Measurements from ENCODE around the gene SEM1.

Gene SEM1

GRCh38 chr7:96695581-96695980 is 14.1 kb downstream of the SEM1 start:
- in situ Hi-C loops (cut with HindIII; ENCODE audit: low sequenced_read_pairs) = no loop called here
- no peak for DNase-seq (ENCODE audit: low read depth, low spot score)

GRCh38 chr7:96694082-96694481 is 15.6 kb downstream of the SEM1 start:
- no peak for TF ChIP-seq CTCF (IDR thresholded peaks at IDR 0.05; ENCODE audit: low read depth, low read length)
- H3K4me3 ChIP-seq (ENCODE audit: low read depth, low read length) = no peak overlapping the region
- in situ Hi-C loops (cut with HindIII; ENCODE audit: low sequenced_read_pairs) = no loop called here
- no peak for DNase-seq (ENCODE audit: low read depth, low spot score)

More at GRCh38 chr7:96695581-96695980, 14.1 kb downstream of the SEM1 start:
- no peak for TF ChIP-seq CTCF (IDR thresholded peaks at IDR 0.05; ENCODE audit: low read depth, low read length)
- H3K4me3 ChIP-seq (ENCODE audit: low read depth, low read length) = no peak overlapping the region

- H3K4me3 ChIP-seq (ENCODE audit: low read depth, low read length) = no peak overlapping the region
- no peak for DNase-seq (ENCODE audit: low read depth, low spot score)
- TF ChIP-seq CTCF (IDR thresholded peaks at IDR 0.05; ENCODE audit: low read depth, low read length) = no peak
- in situ Hi-C loops (cut with HindIII; ENCODE audit: low sequenced_read_pairs) = no loop called here
Observed at GRCh38 chr7:96691702-96692101, 17.9 kb downstream of the SEM1 start.

- no peak overlapping the region for H3K4me3 ChIP-seq (ENCODE audit: low read depth, low read length)
- DNase-seq (ENCODE audit: low read depth, low spot score) = no peak
- in situ Hi-C loops (cut with HindIII; ENCODE audit: low sequenced_read_pairs) = no loop called here
- TF ChIP-seq CTCF (IDR thresholded peaks at IDR 0.05; ENCODE audit: low read depth, low read length) = no peak
Observed at GRCh38 chr7:96689414-96689813, 20.2 kb downstream of the SEM1 start.

- in situ Hi-C loops (cut with HindIII; ENCODE audit: low sequenced_read_pairs) = no loop called here
- DNase-seq (ENCODE audit: low read depth, low spot score) = peak; percentile 14
- TF ChIP-seq CTCF (IDR thresholded peaks at IDR 0.05; ENCODE audit: low read depth, low read length) = no peak
- no peak overlapping the region for H3K4me3 ChIP-seq (ENCODE audit: low read depth, low read length)
Observed at GRCh38 chr7:96686305-96686704, 23.3 kb downstream of the SEM1 start.

GRCh38 chr7:96685755-96686154 is 23.9 kb downstream of the SEM1 start:
- in situ Hi-C loops (cut with HindIII; ENCODE audit: low sequenced_read_pairs) = no loop called here
- H3K4me3 ChIP-seq (ENCODE audit: low read depth, low read length) = no peak overlapping the region
- DNase-seq (ENCODE audit: low read depth, low spot score) = no peak
- TF ChIP-seq CTCF (IDR thresholded peaks at IDR 0.05; ENCODE audit: low read depth, low read length) = no peak

- no peak overlapping the region for H3K4me3 ChIP-seq (ENCODE audit: low read depth, low read length)
- no peak for TF ChIP-seq CTCF (IDR thresholded peaks at IDR 0.05; ENCODE audit: low read depth, low read length)
- in situ Hi-C loops (cut with HindIII; ENCODE audit: low sequenced_read_pairs) = no loop called here
- no peak for DNase-seq (ENCODE audit: low read depth, low spot score)
Observed at GRCh38 chr7:96685353-96685752, 24.3 kb downstream of the SEM1 start.

Data from astrocyte of the spinal cord (primary cell).